GM12878 (cell line): ENCODE data around the gene SUFU. TPM values are rescaled to one million over a fixed set of nuclear protein-coding genes. Genes with fewer than 3 reads are reported as not detected.
A peak's percentile ranks its signal among the peaks of the same experiment; 100 is the strongest.

Source experiments
- ATAC-seq: fragments of 200-7000 bp; cut with Tn5 transposase; 3 replicates; pipeline ENCODE4 v1.9.1; 2020; ENCODE audit warnings: mild to moderate bottlenecking, moderate library complexity
- BruUV-seq: library from RNA; stranded (reverse); fragments of 400-500 nt; replicated peaks from 2 replicates; lab custom pipeline; 2021; lab: Mats Ljungman, UMichigan
- CTCF ChIA-PET: fragments of 300-600 bp; sonication (Branson Sonifier 250); formaldehyde crosslinking; extraction: SDS; loops from one replicate; lab custom pipeline; 2021; ENCODE audit warnings: inconsistent platforms; lab: Yijun Ruan, JAX
- POLR2A ChIA-PET: fragments of 350-600 bp; formaldehyde crosslinking; extraction: SDS; loops from one replicate; lab custom pipeline; 2021; ENCODE audit warnings: inconsistent platforms; lab: Charles Lee
- RAD21 ChIA-PET: fragments of 300-600 bp; sonication (Branson Sonifier 250); formaldehyde crosslinking; loops from one replicate; lab custom pipeline; 2023; ENCODE audit warnings: antibody characterized with exemption; ENCODE audit not compliant: unreplicated experiment; lab: Charles Lee
- SMC1A ChIA-PET: fragments of 300-600 bp; sonication (Branson Sonifier 250); formaldehyde crosslinking; loops from one replicate; lab custom pipeline; 2023; ENCODE audit not compliant: unreplicated experiment, uncharacterized antibody; lab: Charles Lee
- DNase-seq: peaks from one replicate; pipeline ENCODE4 v3.0.0-alpha.2; 2011; ENCODE audit warnings: low read depth, low spot score
- FAIRE-seq: peaks from 3 replicates; lab custom pipeline; 2011; peaks lifted over from hg19 to GRCh38; lab: Jason Lieb, UNC
- H2AFZ ChIP-seq: 2 replicates; pipeline ENCODE4 v1.6.0; 2011; ENCODE audit warnings: low read depth, low read length, control low read depth; ENCODE audit not compliant: control insufficient read depth
- H3K27ac ChIP-seq: 2 replicates; pipeline ENCODE4 v1.5.1; 2011; ENCODE audit warnings: control low read depth; ENCODE audit not compliant: control insufficient read depth, insufficient read depth
- H3K27me3 ChIP-seq, 2 experiments: replicated peaks in 1 of 2; 2 replicates each; pipeline versions ENCODE4 v1.6.0 to v1.6.1; 2011; ENCODE audit warnings: low read length in 1 of 2; ENCODE audit not compliant: control insufficient read depth in 2 of 2, insufficient read depth in 2 of 2
- H3K36me3 ChIP-seq, 2 experiments: 2 replicates each; pipeline ENCODE4 v1.5.1; 2011; ENCODE audit warnings: low read length in 1 of 2; ENCODE audit not compliant: control insufficient read depth in 2 of 2, insufficient read depth in 2 of 2
- H3K4me1 ChIP-seq: 2 replicates; pipeline ENCODE4 v1.6.1; 2011; ENCODE audit warnings: mild to moderate bottlenecking, low read length, moderate library complexity, mixed read lengths; ENCODE audit not compliant: control insufficient read depth, insufficient read depth
- H3K4me2 ChIP-seq: 2 replicates; pipeline ENCODE4 v1.6.0; 2011; ENCODE audit warnings: control low read depth; ENCODE audit not compliant: control insufficient read depth, insufficient read depth
- H3K4me3 ChIP-seq: fragments of 200-600 bp; sonication (generic); 2 replicates; pipeline ENCODE4 v1.5.1; 2016
- H3K79me2 ChIP-seq: 2 replicates; pipeline ENCODE4 v1.6.0; 2011; ENCODE audit warnings: low read length; ENCODE audit not compliant: control insufficient read depth, insufficient read depth
- H3K9ac ChIP-seq: 2 replicates; pipeline ENCODE4 v1.8.0; 2011; ENCODE audit warnings: low read length, control low read depth, mixed read lengths; ENCODE audit not compliant: control insufficient read depth, insufficient read depth
- H3K9me3 ChIP-seq: replicated peaks from 3 replicates; pipeline ENCODE4 v1.5.1; 2011; ENCODE audit warnings: mild to moderate bottlenecking, low read length; ENCODE audit not compliant: control insufficient read depth, insufficient read depth
- H4K20me1 ChIP-seq: 2 replicates; pipeline ENCODE4 v1.6.0; 2011; ENCODE audit not compliant: control insufficient read depth, insufficient read depth
- BHLHE40 ChIP-seq, 2 experiments: fragments of 450-650 bp in 1 of 2; IDR thresholded peaks; 2 replicates each; pipeline ENCODE4 v1.6.1; 2011 to 2017; ENCODE audit warnings: low read depth in 2 of 2, borderline replicate concordance in 1 of 2, improper control_type of control experiment in 1 of 2, low read length in 1 of 2, mild to moderate bottlenecking in 1 of 2
- CHD4 ChIP-seq: fragments of 200-600 bp; sonication (generic); IDR thresholded peaks from 2 replicates; pipeline ENCODE4 v1.6.1; 2016; ENCODE audit warnings: mild to moderate bottlenecking
- CTCF ChIP-seq, 3 experiments: IDR thresholded peaks in 2 of 3; conservative IDR thresholded peaks in 1 of 3; 2 replicates each; pipeline ENCODE4 v1.5.1; 2011; ENCODE audit warnings: low read depth in 3 of 3, low read length in 3 of 3, mild to moderate bottlenecking in 3 of 3, control low read depth in 2 of 3, moderate library complexity in 2 of 3, inconsistent platforms in 1 of 3, mixed read lengths in 1 of 3; ENCODE audit not compliant: control insufficient read depth in 2 of 3, insufficient read depth in 1 of 3; ENCODE audit errors: extremely low read depth in 1 of 3
- ESRRA ChIP-seq: IDR thresholded peaks from 2 replicates; pipeline ENCODE4 v1.6.1; 2012; ENCODE audit warnings: mild to moderate bottlenecking, low read length, improper control_type of control experiment
- SIN3A ChIP-seq: IDR thresholded peaks from 2 replicates; pipeline ENCODE4 v1.6.1; 2012; ENCODE audit warnings: low read depth, low read length, improper control_type of control experiment
- SPI1 ChIP-seq: IDR thresholded peaks from 2 replicates; pipeline ENCODE4 v1.6.1; 2011; ENCODE audit warnings: low read depth, mild to moderate bottlenecking, low read length, moderate library complexity, borderline replicate concordance; ENCODE audit not compliant: insufficient read depth
- SREBF1 ChIP-seq: IDR thresholded peaks from 2 replicates; pipeline ENCODE4 v1.6.1; 2012; ENCODE audit warnings: mild to moderate bottlenecking, low read length
- TAF1 ChIP-seq: IDR thresholded peaks from 2 replicates; pipeline ENCODE4 v1.6.1; 2011; ENCODE audit warnings: mild to moderate bottlenecking, low read depth, low read length, borderline replicate concordance
- TARDBP ChIP-seq: IDR thresholded peaks from 2 replicates; pipeline ENCODE4 v1.6.1; 2016; ENCODE audit warnings: borderline replicate concordance
- WRNIP1 ChIP-seq: IDR thresholded peaks from 2 replicates; pipeline ENCODE4 v1.6.1; 2011; ENCODE audit warnings: low read depth, low read length, improper control_type of control experiment, borderline replicate concordance
- ZNF384 ChIP-seq: IDR thresholded peaks from 2 replicates; pipeline ENCODE4 v1.6.1; 2012; ENCODE audit warnings: low read depth, mild to moderate bottlenecking, low read length, improper control_type of control experiment, borderline replicate concordance
- ZSCAN29 ChIP-seq: fragments of 450-650 bp; IDR thresholded peaks from 2 replicates; pipeline ENCODE4 v1.6.1; 2017; ENCODE audit warnings: mild to moderate bottlenecking, moderate library complexity
- WGBS: methylation state at CpG from one replicate; pipeline ENCODE4 v1.1.6; 2016; ENCODE audit warnings: low lambda C conversion rate; ENCODE audit not compliant: insufficient replicate concordance, insufficient coverage; ENCODE audit errors: missing lambda C conversion rate; 5-methylcytosine and 5-hydroxymethylcytosine counted together
- in situ Hi-C: fragments of 300-500 bp; cut with MboI; formaldehyde crosslinking; loops from 9 replicates; pipeline ENCODE4 v1.14.3; 2018; ENCODE audit warnings: mixed read lengths
- intact Hi-C: fragments of 100-400 bp; cut with micrococcal nuclease; formaldehyde crosslinking; loops from one replicate; pipeline ENCODE4 v1.14.2; 2022; ENCODE audit not compliant: unreplicated experiment
- polyA plus RNA-seq, 11 experiments: library from polyadenylated mRNA; depleted of rRNA in 4 of 11; unstranded in 6 of 11; stranded (reverse) in 5 of 11; fragments of >200 nt; fragmentation: Nextera tagmentation in 4 of 11; fragmentation: Illumina TruSeq in 1 of 11; extraction: Ambion mirVana in 4 of 11; extraction: Trizol in 1 of 11; gene quantifications; 1 replicate in 1 of 11; 2 replicates in 10 of 11; pipeline versions ENCODE4 v1.2.1 to v1.2.3, GENCODE V29; 2011 to 2016; ENCODE audit warnings: inconsistent platforms in 2 of 11, missing spikeins in 2 of 11, low read depth in 1 of 11
- total RNA-seq, 4 experiments: library from RNA; depleted of rRNA in 3 of 4; stranded (reverse); fragments of >200 nt in 3 of 4; fragmentation: Illumina TruSeq in 1 of 4; extraction: Trizol in 1 of 4; gene quantifications; 2 replicates each; pipeline versions ENCODE4 v1.2.1 to v1.2.3, GENCODE V29; 2013 to 2021
- TF ChIP-seq, protein P1 (sequence below): fragments of 450-650 bp; IDR thresholded peaks from 2 replicates; pipeline ENCODE4 v1.6.1; 2017; ENCODE audit warnings: mild to moderate bottlenecking, moderate library complexity

Gene SUFU
- total and polyA plus RNA-seq, 10 of the 15 experiments (the other 5 are each of a cell fraction or from before 2014, with no cell fraction given), result 0.68 to 7.7 (median 2.4) TPM

DNA sequence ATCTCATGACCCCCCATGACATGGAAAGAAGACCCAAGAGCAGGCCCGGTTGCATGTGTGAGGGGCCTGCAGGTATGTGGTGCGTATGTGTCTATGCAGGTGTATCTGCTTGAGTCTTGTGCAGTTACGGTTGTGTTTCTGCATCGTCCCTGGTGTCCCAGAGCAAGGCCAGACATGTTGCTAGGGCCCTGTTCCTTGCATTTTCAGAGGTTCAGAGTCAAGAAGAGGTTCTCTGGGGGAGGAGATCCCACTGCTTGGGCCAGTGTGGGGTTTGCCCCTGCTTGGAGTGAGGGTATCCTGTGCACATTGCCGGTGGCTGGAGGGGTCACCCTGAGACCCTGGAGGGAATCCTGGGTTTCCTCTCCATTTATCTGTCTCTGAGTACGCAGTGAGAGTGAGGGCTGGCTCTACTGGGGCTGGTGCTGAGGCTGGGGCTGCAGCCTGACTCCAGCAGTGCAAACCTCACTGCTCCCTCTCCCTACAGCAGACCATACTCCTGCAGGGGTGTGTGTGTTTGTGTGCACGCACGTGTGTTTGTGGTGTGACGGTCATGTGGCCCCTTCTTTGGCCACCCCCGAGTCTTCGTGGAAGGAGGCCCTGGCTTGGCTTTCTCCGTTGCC lies 144.6 kb downstream of the SUFU start:
- POLR2A ChIA-PET, result interaction anchor here (0.6 to 14.1 kb wide), 6 partner anchors 14 to 144 kb away, joined by 3 to 151 read pairs (median 4); no protein-coding TSS in a partner anchor
- Histone ChIP-seq H4K20me1 (no peaks in the 10 kb centered on the region), H2AFZ (no peak overlapping the region), H3K4me1 (peaks cover 60% of the 10 kb centered on the region), H3K36me3 (peaks cover 4 to 5% of the 10 kb centered on the region in 2 experiments; a peak in 3 of 4 replicates), H3K27ac (peak overlapping the region; percentile 96), H3K9ac (peak overlapping the region; percentile 99), H3K4me3 (peak overlapping the region; percentile 93), H3K79me2 (peaks cover 89% of the 10 kb centered on the region), H3K9me3 (no peaks in the 10 kb centered on the region), H3K4me2 (peak overlapping the region; percentile 98), H3K27me3 (no peaks in the 10 kb centered on the region)
- DNase-seq (no peak), FAIRE-seq (no peak), ATAC-seq (no peak)
- no peak for TF ChIP-seq CHD4
- TF ChIP-seq TARDBP, result 0 out of 2 replicates have a peak, but pooled peaks have one; percentile 26
- TF ChIP-seq ZSCAN29, result 0 out of 2 replicates have a peak, but pooled peaks have one; percentile 24
- no peak for TF ChIP-seq ZNF384
- TF ChIP-seq CTCF (IDR thresholded peaks at IDR 0.05 in 2 of 3, conservative IDR thresholded peaks at IDR 0.05 in 1 of 3; ENCODE audit: control insufficient read depth in 2 of 3, extremely low read depth in 1 of 3, insufficient read depth in 1 of 3, low read depth in 3 of 3, low read length in 3 of 3), result no peak
- TF ChIP-seq, protein P1, sequence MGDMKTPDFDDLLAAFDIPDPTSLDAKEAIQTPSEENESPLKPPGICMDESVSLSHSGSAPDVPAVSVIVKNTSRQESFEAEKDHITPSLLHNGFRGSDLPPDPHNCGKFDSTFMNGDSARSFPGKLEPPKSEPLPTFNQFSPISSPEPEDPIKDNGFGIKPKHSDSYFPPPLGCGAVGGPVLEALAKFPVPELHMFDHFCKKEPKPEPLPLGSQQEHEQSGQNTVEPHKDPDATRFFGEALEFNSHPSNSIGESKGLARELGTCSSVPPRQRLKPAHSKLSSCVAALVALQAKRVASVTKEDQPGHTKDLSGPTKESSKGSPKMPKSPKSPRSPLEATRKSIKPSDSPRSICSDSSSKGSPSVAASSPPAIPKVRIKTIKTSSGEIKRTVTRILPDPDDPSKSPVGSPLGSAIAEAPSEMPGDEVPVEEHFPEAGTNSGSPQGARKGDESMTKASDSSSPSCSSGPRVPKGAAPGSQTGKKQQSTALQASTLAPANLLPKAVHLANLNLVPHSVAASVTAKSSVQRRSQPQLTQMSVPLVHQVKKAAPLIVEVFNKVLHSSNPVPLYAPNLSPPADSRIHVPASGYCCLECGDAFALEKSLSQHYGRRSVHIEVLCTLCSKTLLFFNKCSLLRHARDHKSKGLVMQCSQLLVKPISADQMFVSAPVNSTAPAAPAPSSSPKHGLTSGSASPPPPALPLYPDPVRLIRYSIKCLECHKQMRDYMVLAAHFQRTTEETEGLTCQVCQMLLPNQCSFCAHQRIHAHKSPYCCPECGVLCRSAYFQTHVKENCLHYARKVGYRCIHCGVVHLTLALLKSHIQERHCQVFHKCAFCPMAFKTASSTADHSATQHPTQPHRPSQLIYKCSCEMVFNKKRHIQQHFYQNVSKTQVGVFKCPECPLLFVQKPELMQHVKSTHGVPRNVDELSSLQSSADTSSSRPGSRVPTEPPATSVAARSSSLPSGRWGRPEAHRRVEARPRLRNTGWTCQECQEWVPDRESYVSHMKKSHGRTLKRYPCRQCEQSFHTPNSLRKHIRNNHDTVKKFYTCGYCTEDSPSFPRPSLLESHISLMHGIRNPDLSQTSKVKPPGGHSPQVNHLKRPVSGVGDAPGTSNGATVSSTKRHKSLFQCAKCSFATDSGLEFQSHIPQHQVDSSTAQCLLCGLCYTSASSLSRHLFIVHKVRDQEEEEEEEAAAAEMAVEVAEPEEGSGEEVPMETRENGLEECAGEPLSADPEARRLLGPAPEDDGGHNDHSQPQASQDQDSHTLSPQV, result no peak
- TF ChIP-seq SPI1, result no peak
- TF ChIP-seq SREBF1, result no peak
- no peak for TF ChIP-seq TAF1
- TF ChIP-seq SIN3A, result 0 out of 2 replicates have a peak, but pooled peaks have one; percentile 20
- 0 out of 2 replicates have a peak, but pooled peaks have one; percentile 36 for TF ChIP-seq WRNIP1
- TF ChIP-seq ESRRA, result no peak
- TF ChIP-seq BHLHE40 (IDR thresholded peaks at IDR 0.05; ENCODE audit: borderline replicate concordance in 1 of 2, low read depth in 2 of 2, low read length in 1 of 2), result peak; percentile 36 to 74; a peak in 3 of 4 replicates
- CTCF ChIA-PET, result interaction anchor here (1.1 to 13.5 kb wide), 3 partner anchors 13 to 28 kb away, joined by 4 to 128 read pairs (median 27); no protein-coding TSS in a partner anchor
- in situ Hi-C loops, result no loop called here
- RAD21 ChIA-PET, result interaction anchor here (4.8 to 5.0 kb wide), 2 partner anchors 12 to 26 kb away, joined by 35 to 57 read pairs; no protein-coding TSS in a partner anchor
- intact Hi-C loops, result loop anchor here (10.0 kb wide), 2 partner anchors 254 to 546 kb away; partner anchors contain the start of genes NFKB2 and NT5C2
- BruUV-seq, result no TSS peak
- 27% methylated on average over 12 of the region's 12 CpGs for WGBS
- SMC1A ChIA-PET, result interaction anchor here (9.3 kb wide), 1 partner anchor 28 kb away, joined by 103 read pairs; no protein-coding TSS in a partner anchor
